Panc1 (cell line): Measurements from ENCODE around the gene TOGARAM1. TPM values are rescaled to one million over a fixed set of nuclear protein-coding genes. Genes with fewer than 3 reads are reported as not detected.

Source experiments
- ATAC-seq: fragments of 200-7000 bp; cut with Tn5 transposase; 2 replicates; pipeline ENCODE4 v1.9.1; 2020; ENCODE audit warnings: mild to moderate bottlenecking, moderate library complexity
- BruUV-seq: library from RNA; stranded (reverse); fragments of 400-500 nt; replicated peaks from 2 replicates; lab custom pipeline; 2021; lab: Mats Ljungman, UMichigan
- CTCF ChIA-PET: fragments of 300-600 bp; sonication (Branson Sonifier 250); formaldehyde crosslinking; loops from one replicate; lab custom pipeline; 2022; ENCODE audit warnings: antibody characterized with exemption; lab: Charles Lee
- POLR2A ChIA-PET: fragments of 300-600 bp; sonication (Branson Sonifier 250); formaldehyde crosslinking; loops from one replicate; lab custom pipeline; 2022; ENCODE audit warnings: antibody characterized with exemption; lab: Charles Lee
- DNase-seq: peaks from one replicate; pipeline ENCODE4 v3.0.0-alpha.2; 2010; ENCODE audit warnings: low read depth, low spot score
- H3K27ac ChIP-seq: 2 replicates; pipeline ENCODE4 v1.5.1; 2011; ENCODE audit warnings: mild to moderate bottlenecking, low read length, inconsistent platforms
- H3K27me3 ChIP-seq: fragments of 200-500 bp; sonication (Bioruptor generic); 2 replicates; pipeline ENCODE4 v1.6.0; 2014; ENCODE audit warnings: low read length, inconsistent platforms; ENCODE audit not compliant: control insufficient read depth, insufficient read depth
- H3K36me3 ChIP-seq: fragments of 200-500 bp; sonication (Bioruptor generic); 2 replicates; pipeline ENCODE4 v1.5.1; 2014; ENCODE audit warnings: inconsistent platforms, mild to moderate bottlenecking, low read length, moderate library complexity; ENCODE audit not compliant: control insufficient read depth, insufficient read depth
- H3K4me1 ChIP-seq: 2 replicates; pipeline ENCODE4 v1.5.1; 2011; ENCODE audit warnings: inconsistent platforms, mild to moderate bottlenecking, low read length, moderate library complexity; ENCODE audit not compliant: control insufficient read depth, insufficient read depth
- H3K4me3 ChIP-seq, 2 experiments: 2 replicates each; pipeline ENCODE4 v1.5.1; 2011 to 2012; ENCODE audit warnings: low read depth in 2 of 2, low read length in 2 of 2, mild to moderate bottlenecking in 2 of 2, inconsistent platforms in 1 of 2, moderate library complexity in 1 of 2
- H3K9me3 ChIP-seq: fragments of 200-500 bp; sonication (Bioruptor generic); 2 replicates; pipeline ENCODE4 v1.5.1; 2014; ENCODE audit warnings: low read depth, mild to moderate bottlenecking, inconsistent platforms, low read length, moderate library complexity; ENCODE audit not compliant: control insufficient read depth, insufficient read depth
- CTCF ChIP-seq: fragments of 450-650 bp; IDR thresholded peaks from 2 replicates; pipeline ENCODE4 v1.5.1; 2017; ENCODE audit warnings: mild to moderate bottlenecking
- POLR2AphosphoS5 ChIP-seq: IDR thresholded peaks from 2 replicates; pipeline ENCODE4 v1.6.1; 2012; ENCODE audit warnings: mild to moderate bottlenecking, low read depth, low read length, moderate library complexity
- SIN3A ChIP-seq: IDR thresholded peaks from 2 replicates; pipeline ENCODE4 v1.6.1; 2012; ENCODE audit warnings: low read depth, mild to moderate bottlenecking, low read length, moderate library complexity, borderline replicate concordance; ENCODE audit not compliant: insufficient read depth
- TCF7L2 ChIP-seq: IDR thresholded peaks from 2 replicates; pipeline ENCODE4 v1.6.1; 2011; ENCODE audit warnings: mild to moderate bottlenecking, low read depth, low read length, inconsistent platforms
- in situ Hi-C: cut with HindIII; loops from 2 replicates; pipeline ENCODE4 v1.10.0; 2016; ENCODE audit warnings: low sequenced_read_pairs, low pct_unique_long_range_greater_than_20kb
- intact Hi-C: fragments of 100-400 bp; cut with micrococcal nuclease; formaldehyde crosslinking; loops from one replicate; pipeline ENCODE4 v1.10.0; 2022; ENCODE audit not compliant: unreplicated experiment
- total RNA-seq: library from RNA; stranded (reverse); gene quantifications from one replicate; pipeline ENCODE4 v1.2.1, GENCODE V29; 2021; ENCODE audit not compliant: unreplicated experiment
- TF ChIP-seq, protein P1 (sequence below), 2 experiments: IDR thresholded peaks; 2 replicates each; pipeline ENCODE4 v1.6.1; 2011 to 2012; ENCODE audit warnings: low read depth in 2 of 2, control low read depth in 1 of 2, low read length in 1 of 2, mild to moderate bottlenecking in 1 of 2, moderate library complexity in 1 of 2; ENCODE audit not compliant: insufficient read depth in 1 of 2

TOGARAM1 gene
- total RNA-seq, 1 experiment from 2014 or later, result 11.6 TPM

DNA sequence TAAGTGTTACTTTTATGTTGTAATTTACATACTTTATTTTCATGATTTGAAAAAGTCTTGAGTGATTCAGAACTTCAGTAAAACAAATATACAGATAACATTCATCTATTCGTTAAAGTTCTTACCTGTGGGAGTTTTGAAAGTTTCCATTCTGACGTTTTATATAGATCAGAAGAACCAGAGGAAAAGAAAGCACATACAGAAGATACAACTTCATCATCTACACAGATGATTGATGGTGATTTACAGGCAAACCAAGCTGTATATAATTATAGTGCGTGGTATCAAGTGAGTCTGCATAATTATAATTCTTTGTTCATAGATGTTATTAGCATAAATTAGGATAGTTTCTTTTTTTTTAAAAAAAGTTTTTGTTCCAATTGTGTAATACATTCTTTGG, 152.3 kb downstream of the TOGARAM1 start:
- intact Hi-C loops (no loop called here), in situ Hi-C loops (no loop called here)
- H3K36me3 ChIP-seq, result peaks cover 47% of the 10 kb centered on the region
- ATAC-seq (no peak), DNase-seq (no peak)
- TF ChIP-seq CTCF (no peak), TCF7L2 (no peak), POLR2AphosphoS5 (no peak), SIN3A (no peak)
- TF ChIP-seq, protein P1, sequence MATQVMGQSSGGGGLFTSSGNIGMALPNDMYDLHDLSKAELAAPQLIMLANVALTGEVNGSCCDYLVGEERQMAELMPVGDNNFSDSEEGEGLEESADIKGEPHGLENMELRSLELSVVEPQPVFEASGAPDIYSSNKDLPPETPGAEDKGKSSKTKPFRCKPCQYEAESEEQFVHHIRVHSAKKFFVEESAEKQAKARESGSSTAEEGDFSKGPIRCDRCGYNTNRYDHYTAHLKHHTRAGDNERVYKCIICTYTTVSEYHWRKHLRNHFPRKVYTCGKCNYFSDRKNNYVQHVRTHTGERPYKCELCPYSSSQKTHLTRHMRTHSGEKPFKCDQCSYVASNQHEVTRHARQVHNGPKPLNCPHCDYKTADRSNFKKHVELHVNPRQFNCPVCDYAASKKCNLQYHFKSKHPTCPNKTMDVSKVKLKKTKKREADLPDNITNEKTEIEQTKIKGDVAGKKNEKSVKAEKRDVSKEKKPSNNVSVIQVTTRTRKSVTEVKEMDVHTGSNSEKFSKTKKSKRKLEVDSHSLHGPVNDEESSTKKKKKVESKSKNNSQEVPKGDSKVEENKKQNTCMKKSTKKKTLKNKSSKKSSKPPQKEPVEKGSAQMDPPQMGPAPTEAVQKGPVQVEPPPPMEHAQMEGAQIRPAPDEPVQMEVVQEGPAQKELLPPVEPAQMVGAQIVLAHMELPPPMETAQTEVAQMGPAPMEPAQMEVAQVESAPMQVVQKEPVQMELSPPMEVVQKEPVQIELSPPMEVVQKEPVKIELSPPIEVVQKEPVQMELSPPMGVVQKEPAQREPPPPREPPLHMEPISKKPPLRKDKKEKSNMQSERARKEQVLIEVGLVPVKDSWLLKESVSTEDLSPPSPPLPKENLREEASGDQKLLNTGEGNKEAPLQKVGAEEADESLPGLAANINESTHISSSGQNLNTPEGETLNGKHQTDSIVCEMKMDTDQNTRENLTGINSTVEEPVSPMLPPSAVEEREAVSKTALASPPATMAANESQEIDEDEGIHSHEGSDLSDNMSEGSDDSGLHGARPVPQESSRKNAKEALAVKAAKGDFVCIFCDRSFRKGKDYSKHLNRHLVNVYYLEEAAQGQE (IDR thresholded peaks at IDR 0.05; ENCODE audit: insufficient read depth in 1 of 2, low read depth in 2 of 2, low read length in 1 of 2), result no peak
- H3K9me3 ChIP-seq, result no peaks in the 10 kb centered on the region
- H3K4me1 ChIP-seq, result peaks cover 7% of the 10 kb centered on the region; the same call in 1 of the 2 replicates
- POLR2A ChIA-PET, result no interaction called here
- BruUV-seq, result no TSS peak
- CTCF ChIA-PET, result no interaction called here
- H3K27me3 ChIP-seq, result no peaks in the 10 kb centered on the region
- H3K27ac ChIP-seq, result no peak overlapping the region
- no peak overlapping the region for H3K4me3 ChIP-seq

- Histone ChIP-seq H3K4me3 (no peak overlapping the region), H3K27ac (no peak overlapping the region), H3K9me3 (no peaks in the 10 kb centered on the region), H3K4me1 (no peaks in the 10 kb centered on the region), H3K27me3 (no peaks in the 10 kb centered on the region), H3K36me3 (peaks cover 40% of the 10 kb centered on the region)
- intact Hi-C loops, result no loop called here
- ChIA-PET CTCF (no interaction called here), POLR2A (no interaction called here)
- BruUV-seq, result no TSS peak
- DNase-seq (no peak), ATAC-seq (no peak)
- in situ Hi-C loops, result no loop called here
- TF ChIP-seq POLR2AphosphoS5, result no peak
- TF ChIP-seq, protein P1 (IDR thresholded peaks at IDR 0.05; ENCODE audit: insufficient read depth in 1 of 2, low read depth in 2 of 2, low read length in 1 of 2), result no peak
- no peak for TF ChIP-seq TCF7L2
- no peak for TF ChIP-seq SIN3A
- TF ChIP-seq CTCF, result no peak
Observed at GRCh38 chr14:45118594-45118993, 156.6 kb downstream of the TOGARAM1 start.
